Astrocyte of the spinal cord (primary cell): Measurements from ENCODE around the gene GOLT1A.

Source experiments
- DNase-seq: peaks from one replicate; pipeline ENCODE4 v3.0.0; 2011; ENCODE audit warnings: low read depth, low spot score
- H3K4me3 ChIP-seq: 2 replicates; pipeline ENCODE4 v1.5.1; 2011; ENCODE audit warnings: low read depth, mild to moderate bottlenecking, low read length, moderate library complexity
- CTCF ChIP-seq: IDR thresholded peaks from 2 replicates; pipeline ENCODE4 v1.5.1; 2012; ENCODE audit warnings: low read depth, mild to moderate bottlenecking, low read length, inconsistent platforms
- in situ Hi-C: cut with HindIII; loops from 2 replicates; pipeline ENCODE4 v1.10.0; 2017; ENCODE audit warnings: low sequenced_read_pairs

The GOLT1A gene

GRCh38 chr1:204203206-204203767 is 10.5 kb downstream of the GOLT1A start:
- TF ChIP-seq CTCF, result no peak
- no peak overlapping the region for H3K4me3 ChIP-seq
- in situ Hi-C loops, result no loop called here
- no peak for DNase-seq

GRCh38 chr1:204202481-204202880 is 11.3 kb downstream of the GOLT1A start:
- TF ChIP-seq CTCF, result no peak
- no peak overlapping the region for H3K4me3 ChIP-seq
- in situ Hi-C loops, result no loop called here
- no peak for DNase-seq

- DNase-seq, result no peak
- no peak for TF ChIP-seq CTCF
- H3K4me3 ChIP-seq, result no peak overlapping the region
- in situ Hi-C loops, result no loop called here
These were observed 12.3 kb downstream of the GOLT1A start for GRCh38 chr1:204201348-204202040.

- no peak for TF ChIP-seq CTCF
- H3K4me3 ChIP-seq, result no peak overlapping the region
- in situ Hi-C loops, result no loop called here
- no peak for DNase-seq
These were observed 14.2 kb downstream of the GOLT1A start for GRCh38 chr1:204199579-204199978.

- in situ Hi-C loops, result no loop called here
- DNase-seq, result peak; percentile 44
- no peak for TF ChIP-seq CTCF
These were observed 15.1 kb downstream of the GOLT1A start for GRCh38 chr1:204198348-204199340.

GRCh38 chr1:204197068-204197467 is 16.7 kb downstream of the GOLT1A start:
- DNase-seq, result no peak
- in situ Hi-C loops, result no loop called here
- H3K4me3 ChIP-seq, result no peak overlapping the region
- TF ChIP-seq CTCF, result no peak

More at GRCh38 chr1:204198348-204199340, 15.1 kb downstream of the GOLT1A start:
- H3K4me3 ChIP-seq, result no peak overlapping the region
